Thoracic aorta (tissue), 2 donors: ENCODE measurements around the gene UBL5. TPM values are rescaled to one million over a fixed set of nuclear protein-coding genes. Genes with fewer than 3 reads are reported as not detected.
"Not testable (repeated sequence)": the region's sequence is repeated elsewhere in the genome, so short reads cannot be mapped to it uniquely, and the experiment has no call there.

ENCODE experiments used
- ATAC-seq: fragments of 150-250 bp; one replicate; pipeline ENCODE4 v1.8.0; 2017; ENCODE audit warnings: low read depth; ENCODE audit not compliant: insufficient number of reproducible peaks, low FRiP score
- DNase-seq: peaks from one replicate; pipeline ENCODE4 v3.0.0-alpha.2; 2020; ENCODE audit warnings: low spot score
- H3K27ac ChIP-seq, 2 donors: fragments of 200-600 bp; sonication (generic); 1 replicate in 1 of 2; 2 replicates in 1 of 2; pipeline ENCODE4 v1.5.1; 2016; ENCODE audit warnings: mild to moderate bottlenecking in 2 of 2, moderate library complexity in 2 of 2
- H3K27me3 ChIP-seq: fragments of 200-600 bp; sonication (generic); replicated peaks from 2 replicates; pipeline ENCODE4 v1.6.0; 2016; ENCODE audit warnings: mild to moderate bottlenecking; ENCODE audit not compliant: insufficient read depth
- H3K36me3 ChIP-seq: fragments of 200-600 bp; sonication (generic); one replicate; pipeline ENCODE4 v1.5.1; 2016
- H3K4me1 ChIP-seq, 2 donors: fragments of 200-600 bp; sonication (generic); 1 replicate in 1 of 2; 2 replicates in 1 of 2; pipeline versions ENCODE4 v1.5.1 to v1.6.0; 2016; ENCODE audit warnings: low read depth in 2 of 2, mild to moderate bottlenecking in 1 of 2; ENCODE audit not compliant: control insufficient read depth in 1 of 2
- H3K4me3 ChIP-seq: fragments of 200-600 bp; sonication (generic); 2 replicates; pipeline ENCODE4 v1.5.1; 2016; ENCODE audit warnings: mild to moderate bottlenecking
- H3K9me3 ChIP-seq: fragments of 200-600 bp; sonication (generic); 2 replicates; pipeline ENCODE4 v1.5.1; 2016
- total RNA-seq, 2 donors: library from RNA; depleted of rRNA; stranded (reverse); fragments of >200 nt; gene quantifications; one replicate each; pipeline versions ENCODE4 v1.1.0 to v1.2.3, GENCODE V29; 2016
- TF ChIP-seq, protein P1 (sequence below): fragments of 200-600 bp; sonication (generic); IDR thresholded peaks from one replicate; pipeline ENCODE4 v1.5.1; 2019; ENCODE audit warnings: antibody characterized with exemption

UBL5 gene
- total RNA-seq, 2 donors from 2014 or later: 210 to 414 TPM

GRCh38 chr19:9786819-9787218 is 40.9 kb upstream of the UBL5 start:
- ATAC-seq: no peak
- no peaks in the 10 kb centered on the region for H3K36me3 ChIP-seq
- peaks cover 13 to 15% of the 10 kb centered on the region in 2 donors for H3K4me1 ChIP-seq
- H3K9me3 ChIP-seq: no peaks in the 10 kb centered on the region
- DNase-seq: no peak
- no peaks in the 10 kb centered on the region for H3K27me3 ChIP-seq
- H3K27ac ChIP-seq: peak overlapping the region; percentile 99 to 100
- TF ChIP-seq, protein P1, sequence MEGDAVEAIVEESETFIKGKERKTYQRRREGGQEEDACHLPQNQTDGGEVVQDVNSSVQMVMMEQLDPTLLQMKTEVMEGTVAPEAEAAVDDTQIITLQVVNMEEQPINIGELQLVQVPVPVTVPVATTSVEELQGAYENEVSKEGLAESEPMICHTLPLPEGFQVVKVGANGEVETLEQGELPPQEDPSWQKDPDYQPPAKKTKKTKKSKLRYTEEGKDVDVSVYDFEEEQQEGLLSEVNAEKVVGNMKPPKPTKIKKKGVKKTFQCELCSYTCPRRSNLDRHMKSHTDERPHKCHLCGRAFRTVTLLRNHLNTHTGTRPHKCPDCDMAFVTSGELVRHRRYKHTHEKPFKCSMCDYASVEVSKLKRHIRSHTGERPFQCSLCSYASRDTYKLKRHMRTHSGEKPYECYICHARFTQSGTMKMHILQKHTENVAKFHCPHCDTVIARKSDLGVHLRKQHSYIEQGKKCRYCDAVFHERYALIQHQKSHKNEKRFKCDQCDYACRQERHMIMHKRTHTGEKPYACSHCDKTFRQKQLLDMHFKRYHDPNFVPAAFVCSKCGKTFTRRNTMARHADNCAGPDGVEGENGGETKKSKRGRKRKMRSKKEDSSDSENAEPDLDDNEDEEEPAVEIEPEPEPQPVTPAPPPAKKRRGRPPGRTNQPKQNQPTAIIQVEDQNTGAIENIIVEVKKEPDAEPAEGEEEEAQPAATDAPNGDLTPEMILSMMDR: no peak
- H3K4me3 ChIP-seq: no peak overlapping the region

DNA sequence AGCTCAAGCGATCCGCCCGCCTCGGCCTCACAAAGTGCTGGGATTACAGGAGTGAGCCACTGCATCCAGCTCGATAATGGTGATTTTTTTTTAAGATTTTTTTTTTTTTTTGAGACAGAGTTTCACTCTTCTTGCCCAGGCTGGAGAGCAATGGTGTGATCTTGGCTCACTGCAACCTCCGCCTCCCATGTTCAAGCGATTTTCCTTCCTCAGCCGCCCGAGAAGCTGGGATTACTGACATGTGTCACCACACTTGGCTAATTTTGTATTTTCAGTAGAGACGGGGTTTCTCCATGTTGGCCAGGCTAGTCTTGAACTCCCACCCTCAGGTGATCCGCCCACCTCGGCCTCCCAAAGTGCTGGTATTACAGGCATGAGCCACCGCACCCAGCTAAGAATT is 39.1 kb upstream of the UBL5 start:
- H3K27ac ChIP-seq, DNase-seq, H3K4me3 ChIP-seq, H3K9me3 ChIP-seq, H3K36me3 ChIP-seq, H3K27me3 ChIP-seq, ATAC-seq: not testable (repeated sequence)
- H3K4me1 ChIP-seq: peaks cover 13 to 21% of the 10 kb centered on the region in 2 donors

DNA sequence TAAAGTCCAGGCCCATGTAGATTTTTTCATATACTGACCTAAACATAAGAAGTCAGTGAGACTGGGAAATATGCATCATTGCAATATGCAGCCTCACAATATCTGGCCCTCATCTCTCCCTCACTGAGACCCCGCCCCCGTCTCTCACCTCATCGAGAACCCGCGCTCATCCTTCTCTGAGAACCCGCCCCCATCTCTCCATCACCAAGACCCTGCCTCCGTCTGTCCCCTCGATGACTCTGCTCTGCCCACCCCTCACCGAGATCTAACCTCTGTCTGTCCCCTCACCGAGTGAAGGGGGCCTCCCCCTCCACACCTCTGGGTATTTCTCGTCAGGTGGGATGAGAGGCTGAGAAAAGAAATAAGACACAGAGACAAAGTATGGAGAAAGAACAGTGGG is 38.7 kb upstream of the UBL5 start:
- H3K27me3 ChIP-seq: no peaks in the 10 kb centered on the region
- TF ChIP-seq, protein P1: no peak
- no peak for ATAC-seq

DNA sequence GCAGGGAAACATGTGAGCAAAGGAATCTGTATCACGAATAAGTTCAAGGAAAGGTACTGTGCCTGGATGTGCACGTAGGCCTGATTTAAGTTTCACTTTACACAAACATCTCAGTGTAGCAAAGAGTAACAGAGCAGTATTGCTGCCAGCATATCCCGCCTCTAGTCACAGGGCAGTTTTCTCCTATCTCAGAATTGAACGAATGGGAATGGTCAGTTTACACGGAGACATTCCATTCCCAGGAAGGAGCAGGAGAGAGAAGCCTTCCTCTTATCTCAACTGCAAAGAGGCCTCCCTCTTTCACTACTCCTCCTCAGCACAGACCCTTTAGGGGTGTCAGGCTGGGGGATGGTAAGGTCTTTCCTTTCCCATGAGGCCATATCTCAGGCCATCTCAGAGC is 38.1 kb upstream of the UBL5 start:
- not testable (repeated sequence) for H3K4me3 ChIP-seq, ATAC-seq, H3K27me3 ChIP-seq, H3K9me3 ChIP-seq, H3K36me3 ChIP-seq, DNase-seq
- Histone ChIP-seq H3K27ac (peak overlapping the region in 1 of 2 donors; percentile 14), H3K4me1 (peaks cover 5 to 18% of the 10 kb centered on the region in 2 donors)

More for the DNA sequence above, 38.7 kb upstream of the UBL5 start:
- Histone ChIP-seq H3K9me3 (no peaks in the 10 kb centered on the region), H3K4me1 (peaks cover 10 to 21% of the 10 kb centered on the region in 2 donors), H3K36me3 (no peaks in the 10 kb centered on the region), H3K27ac (no peak overlapping the region), H3K4me3 (no peak overlapping the region)
- DNase-seq: no peak

GRCh38 chr19:9791073-9791367 is 36.7 kb upstream of the UBL5 start:
- H3K4me1 ChIP-seq: peaks cover 3 to 13% of the 10 kb centered on the region in 2 donors
- not testable (repeated sequence) for ATAC-seq, H3K27me3 ChIP-seq, H3K9me3 ChIP-seq, H3K36me3 ChIP-seq, DNase-seq
- H3K27ac ChIP-seq: peak overlapping the region; percentile 63 to 78
- H3K4me3 ChIP-seq: peak overlapping the region; percentile 70

GRCh38 chr19:9791552-9792205 is 36.0 kb upstream of the UBL5 start:
- Histone ChIP-seq H3K4me3 (peak overlapping the region; percentile 85), H3K27me3 (no peaks in the 10 kb centered on the region), H3K4me1 (peaks cover 0 to 13% of the 10 kb centered on the region in 2 donors), H3K9me3 (no peaks in the 10 kb centered on the region), H3K36me3 (no peaks in the 10 kb centered on the region), H3K27ac (peak overlapping the region; percentile 94 to 95)
- TF ChIP-seq, protein P1: no peak
- DNase-seq (peak; percentile 99), ATAC-seq (peak; percentile 67)
